GM12878 (cell line): ENCODE results near the gene HPSE2. TPM values are rescaled to one million over a fixed set of nuclear protein-coding genes. Genes with fewer than 3 reads are reported as not detected.

ENCODE experiments used
- ATAC-seq: fragments of 200-7000 bp; cut with Tn5 transposase; 3 replicates; pipeline ENCODE4 v1.9.1; 2020; ENCODE audit warnings: mild to moderate bottlenecking, moderate library complexity
- BruUV-seq: library from RNA; stranded (reverse); fragments of 400-500 nt; replicated peaks from 2 replicates; lab custom pipeline; 2021; lab: Mats Ljungman, UMichigan
- CTCF ChIA-PET: fragments of 300-600 bp; sonication (Branson Sonifier 250); formaldehyde crosslinking; extraction: SDS; loops from one replicate; lab custom pipeline; 2021; ENCODE audit warnings: inconsistent platforms; lab: Yijun Ruan, JAX
- POLR2A ChIA-PET: fragments of 350-600 bp; formaldehyde crosslinking; extraction: SDS; loops from one replicate; lab custom pipeline; 2021; ENCODE audit warnings: inconsistent platforms; lab: Charles Lee
- RAD21 ChIA-PET: fragments of 300-600 bp; sonication (Branson Sonifier 250); formaldehyde crosslinking; loops from one replicate; lab custom pipeline; 2023; ENCODE audit warnings: antibody characterized with exemption; ENCODE audit not compliant: unreplicated experiment; lab: Charles Lee
- SMC1A ChIA-PET: fragments of 300-600 bp; sonication (Branson Sonifier 250); formaldehyde crosslinking; loops from one replicate; lab custom pipeline; 2023; ENCODE audit not compliant: unreplicated experiment, uncharacterized antibody; lab: Charles Lee
- DNase-seq: peaks from one replicate; pipeline ENCODE4 v3.0.0-alpha.2; 2011; ENCODE audit warnings: low read depth, low spot score
- FAIRE-seq: peaks from 3 replicates; lab custom pipeline; 2011; peaks lifted over from hg19 to GRCh38; lab: Jason Lieb, UNC
- H2AFZ ChIP-seq: 2 replicates; pipeline ENCODE4 v1.6.0; 2011; ENCODE audit warnings: low read depth, low read length, control low read depth; ENCODE audit not compliant: control insufficient read depth
- H3K27ac ChIP-seq: 2 replicates; pipeline ENCODE4 v1.5.1; 2011; ENCODE audit warnings: control low read depth; ENCODE audit not compliant: control insufficient read depth, insufficient read depth
- H3K27me3 ChIP-seq, 2 experiments: replicated peaks in 1 of 2; 2 replicates each; pipeline versions ENCODE4 v1.6.0 to v1.6.1; 2011; ENCODE audit warnings: low read length in 1 of 2; ENCODE audit not compliant: control insufficient read depth in 2 of 2, insufficient read depth in 2 of 2
- H3K36me3 ChIP-seq, 2 experiments: 2 replicates each; pipeline ENCODE4 v1.5.1; 2011; ENCODE audit warnings: low read length in 1 of 2; ENCODE audit not compliant: control insufficient read depth in 2 of 2, insufficient read depth in 2 of 2
- H3K4me1 ChIP-seq: 2 replicates; pipeline ENCODE4 v1.6.1; 2011; ENCODE audit warnings: mild to moderate bottlenecking, low read length, moderate library complexity, mixed read lengths; ENCODE audit not compliant: control insufficient read depth, insufficient read depth
- H3K4me2 ChIP-seq: 2 replicates; pipeline ENCODE4 v1.6.0; 2011; ENCODE audit warnings: control low read depth; ENCODE audit not compliant: control insufficient read depth, insufficient read depth
- H3K4me3 ChIP-seq: fragments of 200-600 bp; sonication (generic); 2 replicates; pipeline ENCODE4 v1.5.1; 2016
- H3K79me2 ChIP-seq: 2 replicates; pipeline ENCODE4 v1.6.0; 2011; ENCODE audit warnings: low read length; ENCODE audit not compliant: control insufficient read depth, insufficient read depth
- H3K9ac ChIP-seq: 2 replicates; pipeline ENCODE4 v1.8.0; 2011; ENCODE audit warnings: low read length, control low read depth, mixed read lengths; ENCODE audit not compliant: control insufficient read depth, insufficient read depth
- H3K9me3 ChIP-seq: replicated peaks from 3 replicates; pipeline ENCODE4 v1.5.1; 2011; ENCODE audit warnings: mild to moderate bottlenecking, low read length; ENCODE audit not compliant: control insufficient read depth, insufficient read depth
- H4K20me1 ChIP-seq: 2 replicates; pipeline ENCODE4 v1.6.0; 2011; ENCODE audit not compliant: control insufficient read depth, insufficient read depth
- ATF3 ChIP-seq: IDR thresholded peaks from 2 replicates; pipeline ENCODE4 v1.6.1; 2011; ENCODE audit warnings: low read depth, mild to moderate bottlenecking, low read length, moderate library complexity, borderline replicate concordance; ENCODE audit errors: extremely low read depth
- CTCF ChIP-seq, 3 experiments: IDR thresholded peaks in 2 of 3; conservative IDR thresholded peaks in 1 of 3; 2 replicates each; pipeline ENCODE4 v1.5.1; 2011; ENCODE audit warnings: low read depth in 3 of 3, low read length in 3 of 3, mild to moderate bottlenecking in 3 of 3, control low read depth in 2 of 3, moderate library complexity in 2 of 3, inconsistent platforms in 1 of 3, mixed read lengths in 1 of 3; ENCODE audit not compliant: control insufficient read depth in 2 of 3, insufficient read depth in 1 of 3; ENCODE audit errors: extremely low read depth in 1 of 3
- E4F1 ChIP-seq: fragments of 450-650 bp; IDR thresholded peaks from 2 replicates; pipeline ENCODE4 v1.6.1; 2018; ENCODE audit warnings: borderline replicate concordance, mild to moderate bottlenecking; ENCODE audit not compliant: partially characterized antibody
- IKZF2 ChIP-seq, 2 experiments: fragments of 450-650 bp; IDR thresholded peaks; 2 replicates each; pipeline ENCODE4 v1.6.1; 2017; ENCODE audit warnings: mild to moderate bottlenecking in 2 of 2, moderate library complexity in 2 of 2
- IRF3 ChIP-seq: fragments of 450-650 bp; IDR thresholded peaks from 2 replicates; pipeline ENCODE4 v1.6.1; 2014; ENCODE audit warnings: mild to moderate bottlenecking
- MYB ChIP-seq: fragments of 150-350 bp; IDR thresholded peaks from 2 replicates; pipeline ENCODE4 v1.6.1; 2014; ENCODE audit warnings: mild to moderate bottlenecking, low read depth, low read length, borderline replicate concordance
- NFYB ChIP-seq: IDR thresholded peaks from 2 replicates; pipeline ENCODE4 v1.6.1; 2011; ENCODE audit warnings: low read depth, mild to moderate bottlenecking, low read length, improper control_type of control experiment, moderate library complexity; ENCODE audit not compliant: insufficient read depth
- RELA ChIP-seq: fragments of 450-650 bp; IDR thresholded peaks from 2 replicates; pipeline ENCODE4 v1.8.0; 2014; ENCODE audit warnings: borderline replicate concordance; ENCODE audit not compliant: partially characterized antibody
- RFX5 ChIP-seq: IDR thresholded peaks from 2 replicates; pipeline ENCODE4 v1.6.1; 2011; ENCODE audit warnings: low read depth, low read length, improper control_type of control experiment
- SP1 ChIP-seq: IDR thresholded peaks from one replicate; pipeline ENCODE4 v1.6.1; 2011; ENCODE audit warnings: low read depth, low read length
- SPI1 ChIP-seq: IDR thresholded peaks from 2 replicates; pipeline ENCODE4 v1.6.1; 2011; ENCODE audit warnings: low read depth, mild to moderate bottlenecking, low read length, moderate library complexity, borderline replicate concordance; ENCODE audit not compliant: insufficient read depth
- ZNF384 ChIP-seq: IDR thresholded peaks from 2 replicates; pipeline ENCODE4 v1.6.1; 2012; ENCODE audit warnings: low read depth, mild to moderate bottlenecking, low read length, improper control_type of control experiment, borderline replicate concordance
- WGBS: methylation state at CpG from one replicate; pipeline ENCODE4 v1.1.6; 2016; ENCODE audit warnings: low lambda C conversion rate; ENCODE audit not compliant: insufficient replicate concordance, insufficient coverage; ENCODE audit errors: missing lambda C conversion rate; 5-methylcytosine and 5-hydroxymethylcytosine counted together
- in situ Hi-C: fragments of 300-500 bp; cut with MboI; formaldehyde crosslinking; loops from 9 replicates; pipeline ENCODE4 v1.14.3; 2018; ENCODE audit warnings: mixed read lengths
- intact Hi-C: fragments of 100-400 bp; cut with micrococcal nuclease; formaldehyde crosslinking; loops from one replicate; pipeline ENCODE4 v1.14.2; 2022; ENCODE audit not compliant: unreplicated experiment
- polyA plus RNA-seq, 11 experiments: library from polyadenylated mRNA; depleted of rRNA in 4 of 11; unstranded in 6 of 11; stranded (reverse) in 5 of 11; fragments of >200 nt; fragmentation: Nextera tagmentation in 4 of 11; fragmentation: Illumina TruSeq in 1 of 11; extraction: Ambion mirVana in 4 of 11; extraction: Trizol in 1 of 11; gene quantifications; 1 replicate in 1 of 11; 2 replicates in 10 of 11; pipeline versions ENCODE4 v1.2.1 to v1.2.3, GENCODE V29; 2011 to 2016; ENCODE audit warnings: inconsistent platforms in 2 of 11, missing spikeins in 2 of 11, low read depth in 1 of 11
- total RNA-seq, 4 experiments: library from RNA; depleted of rRNA in 3 of 4; stranded (reverse); fragments of >200 nt in 3 of 4; fragmentation: Illumina TruSeq in 1 of 4; extraction: Trizol in 1 of 4; gene quantifications; 2 replicates each; pipeline versions ENCODE4 v1.2.1 to v1.2.3, GENCODE V29; 2013 to 2021

Gene HPSE2
- total and polyA plus RNA-seq, 10 of the 15 experiments (the other 5 are each of a cell fraction or from before 2014, with no cell fraction given) = 0.06 TPM; not detected in 9

- intact Hi-C loops = no loop called here
Observed at GRCh38 chr10:98832738-98833137, 402.9 kb downstream of the HPSE2 start.

GRCh38 chr10:98832196-98832595, 403.5 kb downstream of the HPSE2 start:
- no peaks in the 10 kb centered on the region for H3K9me3 ChIP-seq
- H3K79me2 ChIP-seq = no peaks in the 10 kb centered on the region
- 8% methylated on average over 3 of the region's 3 CpGs for WGBS
- H3K4me3 ChIP-seq = no peak overlapping the region
- H3K4me1 ChIP-seq = no peaks in the 10 kb centered on the region
- H3K4me2 ChIP-seq = no peak overlapping the region
- SMC1A ChIA-PET = no interaction called here
- no peaks in the 10 kb centered on the region for H4K20me1 ChIP-seq
- no peak for FAIRE-seq
- POLR2A ChIA-PET = no interaction called here
- CTCF ChIA-PET = no interaction called here
- in situ Hi-C loops = no loop called here
- no peak overlapping the region for H2AFZ ChIP-seq
- H3K9ac ChIP-seq = no peak overlapping the region
- intact Hi-C loops = no loop called here
- H3K27ac ChIP-seq = no peak overlapping the region
- no peak for ATAC-seq
- RAD21 ChIA-PET = no interaction called here
- H3K27me3 ChIP-seq = no peaks in the 10 kb centered on the region
- no peaks in the 10 kb centered on the region for H3K36me3 ChIP-seq
- DNase-seq = no peak
- no TSS peak for BruUV-seq
- TF ChIP-seq IKZF2 (IDR thresholded peaks at IDR 0.05) (no peak), IRF3 (no peak), SPI1 (no peak), E4F1 (no peak), RFX5 (no peak), ZNF384 (no peak), ATF3 (no peak), SP1 (no peak), CTCF (IDR thresholded peaks at IDR 0.05 in 2 of 3, conservative IDR thresholded peaks at IDR 0.05 in 1 of 3; ENCODE audit: control insufficient read depth in 2 of 3, extremely low read depth in 1 of 3, insufficient read depth in 1 of 3, low read depth in 3 of 3, low read length in 3 of 3) (no peak), MYB (no peak)

More at GRCh38 chr10:98832738-98833137, 402.9 kb downstream of the HPSE2 start:
- CTCF ChIA-PET = no interaction called here
- DNase-seq = no peak
- Histone ChIP-seq H3K9ac (no peak overlapping the region), H3K79me2 (no peaks in the 10 kb centered on the region), H4K20me1 (no peaks in the 10 kb centered on the region), H3K9me3 (no peaks in the 10 kb centered on the region), H3K4me2 (no peak overlapping the region), H3K27ac (no peak overlapping the region), H3K4me3 (no peak overlapping the region), H2AFZ (no peak overlapping the region), H3K27me3 (no peaks in the 10 kb centered on the region), H3K36me3 (no peaks in the 10 kb centered on the region), H3K4me1 (no peaks in the 10 kb centered on the region)
- no peak for ATAC-seq
- no peak for TF ChIP-seq NFYB
- no peak for TF ChIP-seq RELA
- FAIRE-seq = no peak
- SMC1A ChIA-PET = no interaction called here
- BruUV-seq = no TSS peak
- RAD21 ChIA-PET = no interaction called here
- WGBS = 19% methylated on average over 2 of the region's 2 CpGs
- POLR2A ChIA-PET = no interaction called here
- in situ Hi-C loops = no loop called here
